ENCODE measurements around the gene TIMP4. TPM values are rescaled to one million over a fixed set of nuclear protein-coding genes. Genes with fewer than 3 reads are reported as not detected.

The TIMP4 gene
- polyA plus RNA-seq, 1 of the 3 experiments (the other 2 are of a cell fraction) = not detected

DNA sequence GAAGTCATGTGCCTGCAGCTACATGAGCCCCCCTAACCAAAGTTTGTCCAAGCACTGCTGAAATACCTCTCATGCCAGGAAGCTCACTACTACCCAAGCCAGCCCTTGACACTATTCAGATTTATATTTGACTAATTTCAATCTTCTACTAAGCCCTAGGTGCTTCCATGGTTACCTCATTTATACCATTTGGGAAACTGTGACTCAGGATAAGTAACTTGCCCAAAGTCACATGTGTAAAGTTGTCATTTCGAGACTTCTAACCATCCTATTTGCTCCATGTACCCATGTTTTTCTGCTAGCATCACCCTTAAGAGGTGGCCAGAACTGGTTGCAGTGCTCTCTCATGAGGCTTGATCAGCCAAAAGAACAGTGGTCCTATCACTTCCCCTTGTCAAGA is 20.7 kb upstream of the TIMP4 start:
- Histone ChIP-seq H3K79me2 (ENCODE audit: insufficient read depth) (no peaks in the 10 kb centered on the region), H3K27ac (ENCODE audit: low read depth in 2 of 2, low read length in 1 of 2) (no peak overlapping the region), H3K27me3 (ENCODE audit: insufficient read depth) (no peaks in the 10 kb centered on the region), H3K36me3 (replicated peaks in 1 of 2; ENCODE audit: control insufficient read depth in 1 of 2, insufficient read depth in 2 of 2, low read length in 1 of 2) (no peaks in the 10 kb centered on the region), H4K20me1 (ENCODE audit: insufficient read depth) (no peaks in the 10 kb centered on the region), H3K4me2 (no peak overlapping the region), H2AFZ (ENCODE audit: low read depth) (no peak overlapping the region), H3K4me1 (ENCODE audit: control insufficient read depth in 1 of 2, insufficient read depth in 2 of 2, low read depth in 1 of 2, low read length in 1 of 2) (peaks cover 0 to 9% of the 10 kb centered on the region in 2 experiments; a peak in 2 of 4 replicates), H3K9ac (no peak overlapping the region), H3K4me3 (ENCODE audit: low read depth in 2 of 2, low read length in 1 of 2) (no peak overlapping the region), H3K9me3 (no peaks in the 10 kb centered on the region), H3F3A (replicated peaks; ENCODE audit: insufficient read depth) (no peaks in the 10 kb centered on the region), H3K9me2 (no peaks in the 10 kb centered on the region)
- ChIA-PET CTCF (interaction anchor here (1.3 to 13.4 kb wide), 4 partner anchors 9 to 333 kb away, joined by 3 to 229 read pairs (median 20); partner anchors contain the start of gene TAMM41), POLR2A (no interaction called here)
- no peak for DNase-seq
- 88% methylated on average over 1 of the region's 1 CpG for WGBS (ENCODE audit: low lambda C conversion rate)
- TF ChIP-seq GABPA (IDR thresholded peaks at IDR 0.05; ENCODE audit: low read depth) = no peak
- no peak for TF ChIP-seq TEAD4 (IDR thresholded peaks at IDR 0.05; ENCODE audit: borderline replicate concordance, insufficient read depth)
- TF ChIP-seq, protein P1, sequence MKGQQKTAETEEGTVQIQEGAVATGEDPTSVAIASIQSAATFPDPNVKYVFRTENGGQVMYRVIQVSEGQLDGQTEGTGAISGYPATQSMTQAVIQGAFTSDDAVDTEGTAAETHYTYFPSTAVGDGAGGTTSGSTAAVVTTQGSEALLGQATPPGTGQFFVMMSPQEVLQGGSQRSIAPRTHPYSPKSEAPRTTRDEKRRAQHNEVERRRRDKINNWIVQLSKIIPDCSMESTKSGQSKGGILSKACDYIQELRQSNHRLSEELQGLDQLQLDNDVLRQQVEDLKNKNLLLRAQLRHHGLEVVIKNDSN (IDR thresholded peaks at IDR 0.05; ENCODE audit: borderline replicate concordance, low read depth) = no peak
- TF ChIP-seq RXRA (IDR thresholded peaks at IDR 0.05; ENCODE audit: borderline replicate concordance, low read depth) = no peak
- no peak for TF ChIP-seq JUND (IDR thresholded peaks at IDR 0.05)
- TF ChIP-seq, protein P2, sequence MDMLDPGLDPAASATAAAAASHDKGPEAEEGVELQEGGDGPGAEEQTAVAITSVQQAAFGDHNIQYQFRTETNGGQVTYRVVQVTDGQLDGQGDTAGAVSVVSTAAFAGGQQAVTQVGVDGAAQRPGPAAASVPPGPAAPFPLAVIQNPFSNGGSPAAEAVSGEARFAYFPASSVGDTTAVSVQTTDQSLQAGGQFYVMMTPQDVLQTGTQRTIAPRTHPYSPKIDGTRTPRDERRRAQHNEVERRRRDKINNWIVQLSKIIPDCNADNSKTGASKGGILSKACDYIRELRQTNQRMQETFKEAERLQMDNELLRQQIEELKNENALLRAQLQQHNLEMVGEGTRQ (IDR thresholded peaks at IDR 0.05; ENCODE audit: borderline replicate concordance, low read depth, low read length) = no peak

DNA sequence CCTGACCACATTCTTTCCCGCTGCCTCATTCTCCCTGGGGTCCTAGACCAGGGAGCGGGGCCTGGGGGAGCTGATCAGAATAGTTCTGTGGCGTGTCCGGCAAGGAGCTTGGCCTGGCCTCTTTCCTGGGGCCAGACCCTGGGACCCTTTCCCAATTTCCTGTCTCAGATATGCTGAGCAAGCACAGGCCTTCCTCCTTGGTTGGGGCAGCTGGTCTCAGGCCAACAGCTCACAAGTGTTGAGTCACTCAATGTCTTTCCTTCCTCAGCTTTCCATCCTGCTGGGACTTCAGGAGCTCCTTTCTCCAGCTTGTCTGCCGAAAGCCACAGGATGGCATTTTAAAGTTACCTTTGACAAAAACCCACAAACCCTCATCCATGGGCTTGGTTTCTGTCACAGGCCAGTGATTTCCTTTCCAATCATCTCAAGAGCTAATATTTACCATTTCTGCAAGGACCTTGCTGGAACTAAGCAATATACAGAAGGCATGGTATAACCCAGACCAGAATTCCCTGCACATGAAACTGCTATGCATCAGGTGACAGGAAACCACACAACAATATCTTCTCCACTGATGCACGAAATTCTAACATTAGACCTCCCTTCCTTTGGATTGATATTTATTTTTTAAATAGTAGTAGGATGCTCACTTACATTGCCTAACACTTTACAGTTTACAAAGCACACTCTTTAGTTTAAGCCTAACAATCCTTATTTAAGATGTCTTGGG is 19.5 kb upstream of the TIMP4 start:
- 86% methylated on average over 6 of the region's 6 CpGs for WGBS (ENCODE audit: low lambda C conversion rate)
- Histone ChIP-seq H3K4me3 (ENCODE audit: low read depth in 2 of 2, low read length in 1 of 2) (no peak overlapping the region), H3K36me3 (replicated peaks in 1 of 2; ENCODE audit: control insufficient read depth in 1 of 2, insufficient read depth in 2 of 2, low read length in 1 of 2) (no peaks in the 10 kb centered on the region), H3K79me2 (ENCODE audit: insufficient read depth) (no peaks in the 10 kb centered on the region), H3K9me3 (no peaks in the 10 kb centered on the region), H3K9me2 (no peaks in the 10 kb centered on the region), H3K9ac (no peak overlapping the region), H3K4me1 (ENCODE audit: control insufficient read depth in 1 of 2, insufficient read depth in 2 of 2, low read depth in 1 of 2, low read length in 1 of 2) (peaks cover 0 to 9% of the 10 kb centered on the region in 2 experiments; a peak in 2 of 4 replicates), H3K27me3 (ENCODE audit: insufficient read depth) (no peaks in the 10 kb centered on the region), H2AFZ (ENCODE audit: low read depth) (no peak overlapping the region), H4K20me1 (ENCODE audit: insufficient read depth) (no peaks in the 10 kb centered on the region), H3K4me2 (no peak overlapping the region), H3F3A (replicated peaks; ENCODE audit: insufficient read depth) (no peaks in the 10 kb centered on the region), H3K27ac (ENCODE audit: low read depth in 2 of 2, low read length in 1 of 2) (no peak overlapping the region)
- CTCF ChIA-PET = interaction anchor here (0.8 to 13.4 kb wide), 8 partner anchors 10 to 528 kb away, joined by 3 to 229 read pairs (median 10); no protein-coding TSS in a partner anchor
- DNase-seq = no peak
- TF ChIP-seq FOSL2 (IDR thresholded peaks at IDR 0.05; ENCODE audit: borderline replicate concordance, low read depth) (peak; percentile 18; the same call in 1 of the 2 replicates), NFIC (IDR thresholded peaks at IDR 0.05; ENCODE audit: borderline replicate concordance) (peak; percentile 43; the same call in 1 of the 2 replicates), EZH2phosphoT487 (IDR thresholded peaks at IDR 0.05; ENCODE audit: borderline replicate concordance, low read depth) (no peak)
- POLR2A ChIA-PET = no interaction called here

All from SK-N-SH (cell line).